Muscle layer of colon (tissue), 2 donors: ENCODE results near the gene ATL2.

Source experiments
- H3K27ac ChIP-seq: one replicate; pipeline ENCODE4 v1.7.0; 2013; ENCODE audit warnings: low read depth, mild to moderate bottlenecking, low read length, moderate library complexity
- H3K27me3 ChIP-seq, 2 donors: one replicate each; pipeline ENCODE4 v1.7.0; 2013; ENCODE audit warnings: low read length in 2 of 2, mild to moderate bottlenecking in 2 of 2; ENCODE audit not compliant: insufficient read depth in 2 of 2, control insufficient read depth in 1 of 2
- H3K36me3 ChIP-seq: one replicate; pipeline ENCODE4 v1.7.0; 2013; ENCODE audit warnings: mild to moderate bottlenecking, low read length; ENCODE audit not compliant: insufficient read depth
- H3K4me1 ChIP-seq: one replicate; pipeline ENCODE4 v1.7.0; 2013; ENCODE audit warnings: mild to moderate bottlenecking, low read length; ENCODE audit not compliant: insufficient read depth
- H3K4me3 ChIP-seq, 2 donors: one replicate each; pipeline ENCODE4 v1.7.0; 2013; ENCODE audit warnings: low read length in 2 of 2, low read depth in 1 of 2, mild to moderate bottlenecking in 1 of 2, moderate library complexity in 1 of 2
- H3K9ac ChIP-seq: one replicate; pipeline ENCODE4 v1.7.0; 2013; ENCODE audit warnings: low read length
- H3K9me3 ChIP-seq: one replicate; pipeline ENCODE4 v1.7.0; 2013; ENCODE audit warnings: mild to moderate bottlenecking, low read length
- donor health status: abdominal sarcoma.
- donor health status: Adenocarcinoma of cecum.

The ATL2 gene

GRCh38 chr2:38409156-38410102, 32.4 kb upstream of the ATL2 start:
- Histone ChIP-seq H3K4me1 (peaks cover 33% of the 10 kb centered on the region), H3K4me3 (no peak overlapping the region), H3K9me3 (peaks cover 4% of the 10 kb centered on the region), H3K9ac (no peak overlapping the region), H3K27ac (peak overlapping the region; percentile 53), H3K36me3 (no peaks in the 10 kb centered on the region), H3K27me3 (no peaks in the 10 kb centered on the region)

GRCh38 chr2:38407111-38407682, 30.1 kb upstream of the ATL2 start:
- Histone ChIP-seq H3K27ac (peak overlapping the region; percentile 7), H3K4me1 (peaks cover 33% of the 10 kb centered on the region), H3K4me3 (no peak overlapping the region), H3K9me3 (no peaks in the 10 kb centered on the region), H3K9ac (no peak overlapping the region), H3K36me3 (no peaks in the 10 kb centered on the region), H3K27me3 (no peaks in the 10 kb centered on the region)

GRCh38 chr2:38406597-38407110, 29.6 kb upstream of the ATL2 start:
- H3K4me3 ChIP-seq = no peak overlapping the region
- H3K36me3 ChIP-seq = no peaks in the 10 kb centered on the region
- peaks cover 33% of the 10 kb centered on the region for H3K4me1 ChIP-seq
- no peak overlapping the region for H3K9ac ChIP-seq
- no peak overlapping the region for H3K27ac ChIP-seq
- no peaks in the 10 kb centered on the region for H3K27me3 ChIP-seq
- H3K9me3 ChIP-seq = no peaks in the 10 kb centered on the region

- Histone ChIP-seq H3K27ac (no peak overlapping the region), H3K4me1 (peaks cover 33% of the 10 kb centered on the region), H3K9me3 (no peaks in the 10 kb centered on the region), H3K9ac (no peak overlapping the region), H3K36me3 (no peaks in the 10 kb centered on the region), H3K27me3 (no peaks in the 10 kb centered on the region), H3K4me3 (no peak overlapping the region)
These were observed 29.0 kb upstream of the ATL2 start for GRCh38 chr2:38405917-38406596.

GRCh38 chr2:38400513-38400912, 23.4 kb upstream of the ATL2 start:
- Histone ChIP-seq H3K27me3 (no peaks in the 10 kb centered on the region), H3K4me3 (no peak overlapping the region), H3K27ac (no peak overlapping the region), H3K9ac (no peak overlapping the region), H3K4me1 (no peaks in the 10 kb centered on the region), H3K9me3 (no peaks in the 10 kb centered on the region), H3K36me3 (no peaks in the 10 kb centered on the region)

- no peaks in the 10 kb centered on the region for H3K9me3 ChIP-seq
- H3K27ac ChIP-seq = no peak overlapping the region
- no peaks in the 10 kb centered on the region for H3K36me3 ChIP-seq
- H3K27me3 ChIP-seq = no peaks in the 10 kb centered on the region
- H3K4me1 ChIP-seq = no peaks in the 10 kb centered on the region
- H3K9ac ChIP-seq = no peak overlapping the region
- no peak overlapping the region for H3K4me3 ChIP-seq
These were observed 21.7 kb upstream of the ATL2 start for GRCh38 chr2:38398739-38399138.

GRCh38 chr2:38394903-38395341, 17.8 kb upstream of the ATL2 start:
- Histone ChIP-seq H3K9me3 (no peaks in the 10 kb centered on the region), H3K27ac (no peak overlapping the region), H3K9ac (no peak overlapping the region), H3K36me3 (no peaks in the 10 kb centered on the region), H3K4me1 (no peaks in the 10 kb centered on the region), H3K4me3 (no peak overlapping the region), H3K27me3 (no peaks in the 10 kb centered on the region)

- Histone ChIP-seq H3K36me3 (no peaks in the 10 kb centered on the region), H3K4me3 (no peak overlapping the region), H3K4me1 (no peaks in the 10 kb centered on the region), H3K27me3 (no peaks in the 10 kb centered on the region), H3K27ac (no peak overlapping the region), H3K9me3 (no peaks in the 10 kb centered on the region), H3K9ac (no peak overlapping the region)
These were observed 17.0 kb upstream of the ATL2 start for GRCh38 chr2:38394041-38394440.

GRCh38 chr2:38390947-38391346, 13.9 kb upstream of the ATL2 start:
- no peak overlapping the region for H3K27ac ChIP-seq
- H3K9me3 ChIP-seq = no peaks in the 10 kb centered on the region
- H3K4me1 ChIP-seq = no peaks in the 10 kb centered on the region
- no peak overlapping the region for H3K9ac ChIP-seq
- H3K36me3 ChIP-seq = no peaks in the 10 kb centered on the region
- no peak overlapping the region for H3K4me3 ChIP-seq
- H3K27me3 ChIP-seq = no peaks in the 10 kb centered on the region

GRCh38 chr2:38387887-38388286, 10.8 kb upstream of the ATL2 start:
- Histone ChIP-seq H3K4me1 (peaks cover 4% of the 10 kb centered on the region), H3K36me3 (no peaks in the 10 kb centered on the region), H3K9me3 (no peaks in the 10 kb centered on the region), H3K27ac (no peak overlapping the region), H3K27me3 (no peaks in the 10 kb centered on the region), H3K4me3 (no peak overlapping the region), H3K9ac (no peak overlapping the region)

GRCh38 chr2:38386821-38387220, 9.7 kb upstream of the ATL2 start:
- Histone ChIP-seq H3K4me3 (no peak overlapping the region), H3K9me3 (no peaks in the 10 kb centered on the region), H3K36me3 (no peaks in the 10 kb centered on the region), H3K4me1 (peaks cover 4% of the 10 kb centered on the region), H3K9ac (no peak overlapping the region), H3K27ac (no peak overlapping the region), H3K27me3 (no peaks in the 10 kb centered on the region)
